ENCODE data around the gene RHBDL3. TPM values are rescaled to one million over a fixed set of nuclear protein-coding genes. Genes with fewer than 3 reads are reported as not detected.

RHBDL3 gene
- total and polyA plus RNA-seq, 2 of the 8 experiments (the other 6 are each of a cell fraction or from before 2014, with no cell fraction given) = 9.6 to 12.2 TPM

- TF ChIP-seq, protein P1, sequence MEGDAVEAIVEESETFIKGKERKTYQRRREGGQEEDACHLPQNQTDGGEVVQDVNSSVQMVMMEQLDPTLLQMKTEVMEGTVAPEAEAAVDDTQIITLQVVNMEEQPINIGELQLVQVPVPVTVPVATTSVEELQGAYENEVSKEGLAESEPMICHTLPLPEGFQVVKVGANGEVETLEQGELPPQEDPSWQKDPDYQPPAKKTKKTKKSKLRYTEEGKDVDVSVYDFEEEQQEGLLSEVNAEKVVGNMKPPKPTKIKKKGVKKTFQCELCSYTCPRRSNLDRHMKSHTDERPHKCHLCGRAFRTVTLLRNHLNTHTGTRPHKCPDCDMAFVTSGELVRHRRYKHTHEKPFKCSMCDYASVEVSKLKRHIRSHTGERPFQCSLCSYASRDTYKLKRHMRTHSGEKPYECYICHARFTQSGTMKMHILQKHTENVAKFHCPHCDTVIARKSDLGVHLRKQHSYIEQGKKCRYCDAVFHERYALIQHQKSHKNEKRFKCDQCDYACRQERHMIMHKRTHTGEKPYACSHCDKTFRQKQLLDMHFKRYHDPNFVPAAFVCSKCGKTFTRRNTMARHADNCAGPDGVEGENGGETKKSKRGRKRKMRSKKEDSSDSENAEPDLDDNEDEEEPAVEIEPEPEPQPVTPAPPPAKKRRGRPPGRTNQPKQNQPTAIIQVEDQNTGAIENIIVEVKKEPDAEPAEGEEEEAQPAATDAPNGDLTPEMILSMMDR (IDR thresholded peaks at IDR 0.05; ENCODE audit: control extremely low read depth in 1 of 3, insufficient read depth in 1 of 3, low read depth in 1 of 3, low read length in 3 of 3) = no peak
- TF ChIP-seq SP2 (IDR thresholded peaks at IDR 0.05; ENCODE audit: low read length) (no peak), MAX (IDR thresholded peaks at IDR 0.05) (no peak), EP300 (IDR thresholded peaks at IDR 0.05; ENCODE audit: borderline replicate concordance in 1 of 2, low read depth in 2 of 2, low read length in 2 of 2) (no peak), CTBP2 (IDR thresholded peaks at IDR 0.05; ENCODE audit: borderline replicate concordance, insufficient read depth, insufficient read length, low read length) (no peak), NRF1 (IDR thresholded peaks at IDR 0.05; ENCODE audit: low read depth, low read length) (no peak)
These were observed 31.8 kb downstream of the RHBDL3 start (continued) for GRCh38 chr17:32297424-32297823.
